LoVo (cell line): Measurements from ENCODE around the gene CEMP1.
"Not testable (repeated sequence)": the region's sequence is repeated elsewhere in the genome, so short reads cannot be mapped to it uniquely, and the experiment has no call there.

Source experiments
- DNase-seq: peaks from one replicate; pipeline ENCODE4 v3.0.0-alpha.2; 2016; ENCODE audit warnings: low spot score

CEMP1 gene

GRCh38 chr16:2535625-2536013 lies 4.4 kb upstream of the CEMP1 start:
- no peak for DNase-seq

DNA sequence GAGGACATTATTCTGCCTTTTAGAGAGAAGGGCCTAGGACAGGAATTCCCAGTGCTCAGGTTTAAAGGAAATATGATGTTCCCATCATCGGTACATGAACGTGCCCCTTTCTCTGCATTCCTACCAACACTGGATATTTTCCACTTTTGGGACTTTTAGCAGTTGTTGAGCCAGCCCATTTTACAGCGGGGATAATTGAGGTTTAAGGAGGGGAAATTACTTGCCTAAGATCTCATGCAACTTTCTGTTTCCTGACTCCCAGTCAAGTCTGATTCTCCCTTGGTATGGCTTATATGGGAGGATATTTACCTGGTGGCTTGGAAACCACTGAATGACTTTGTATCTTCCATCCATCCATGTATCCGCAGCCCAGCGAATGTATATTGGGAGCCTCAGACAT lies 3.1 kb upstream of the CEMP1 start:
- DNase-seq: not testable (repeated sequence)

- DNase-seq: no peak
Measured at GRCh38 chr16:2533912-2534311, 2.7 kb upstream of the CEMP1 start.

DNA sequence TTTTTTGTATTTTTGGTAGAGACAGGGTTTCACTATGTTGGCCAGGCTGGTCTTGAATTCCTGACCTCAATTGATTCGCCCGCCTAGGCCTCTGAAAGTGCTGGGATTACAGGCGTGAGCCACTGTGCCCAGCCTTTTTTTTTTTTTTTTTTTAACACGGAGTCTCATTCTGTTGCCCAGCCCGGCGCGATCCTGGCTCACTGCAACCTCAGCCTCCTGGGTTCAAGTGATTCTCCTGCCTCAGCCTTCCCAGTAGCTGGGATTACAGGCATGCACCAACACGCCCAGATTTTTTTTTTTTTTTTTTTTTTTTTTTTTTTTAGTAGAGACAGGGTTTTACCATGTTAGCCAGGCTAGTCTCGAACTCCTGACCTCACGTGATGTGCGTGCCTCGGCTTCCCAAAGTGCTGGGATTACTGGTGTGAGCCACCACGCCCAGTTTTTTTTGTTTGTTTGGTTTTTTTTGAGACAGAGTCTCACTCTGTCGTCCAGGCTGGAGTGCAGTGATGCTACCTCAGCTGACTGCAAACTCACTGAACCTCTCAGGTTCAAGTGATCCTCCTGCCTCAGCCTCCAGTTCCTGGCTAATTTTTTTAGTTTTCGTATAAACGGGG lies 2.0 kb upstream of the CEMP1 start:
- not testable (repeated sequence) for DNase-seq

- DNase-seq: peak; percentile 86
Measured at GRCh38 chr16:2532494-2533141, 1.4 kb upstream of the CEMP1 start.

GRCh38 chr16:2531696-2532493 lies 687 bp upstream of the CEMP1 start:
- DNase-seq: peak; percentile 97

- DNase-seq: no peak
Measured at GRCh38 chr16:2530629-2531318, 434 bp downstream of the CEMP1 start.

DNA sequence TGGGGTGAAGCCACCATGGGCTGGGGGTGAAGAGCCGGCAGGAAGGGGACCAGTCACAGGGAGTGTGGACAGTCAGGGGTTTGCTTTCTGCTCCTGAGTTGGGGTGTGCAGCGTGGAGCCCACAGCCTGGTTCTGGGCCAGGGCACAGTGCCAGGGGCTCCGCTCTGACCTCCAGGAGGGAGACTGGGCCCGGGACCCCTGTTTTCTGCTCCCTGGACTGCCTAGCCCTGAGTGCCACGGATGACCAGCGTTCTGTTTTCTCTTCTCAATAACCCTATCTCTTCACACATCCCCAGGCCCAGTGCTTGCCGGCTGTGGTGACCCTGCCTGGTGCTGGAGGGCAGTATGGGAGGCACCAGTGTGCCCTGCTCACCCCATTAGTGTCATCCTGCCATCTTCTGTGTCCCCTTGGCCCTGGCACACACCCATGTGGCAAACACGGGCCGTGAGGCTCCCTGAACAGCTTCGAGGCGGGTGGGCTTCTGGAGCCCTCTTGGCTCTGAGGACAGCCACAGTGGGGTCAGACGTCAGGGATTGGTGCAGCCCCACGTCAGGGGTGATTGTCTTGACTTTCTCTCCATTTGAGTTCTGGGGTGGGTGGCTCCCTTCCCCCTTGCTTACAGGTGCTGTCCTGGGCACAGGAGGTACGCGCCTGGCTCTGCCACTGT lies 1.1 kb downstream of the CEMP1 start:
- no peak for DNase-seq

DNA sequence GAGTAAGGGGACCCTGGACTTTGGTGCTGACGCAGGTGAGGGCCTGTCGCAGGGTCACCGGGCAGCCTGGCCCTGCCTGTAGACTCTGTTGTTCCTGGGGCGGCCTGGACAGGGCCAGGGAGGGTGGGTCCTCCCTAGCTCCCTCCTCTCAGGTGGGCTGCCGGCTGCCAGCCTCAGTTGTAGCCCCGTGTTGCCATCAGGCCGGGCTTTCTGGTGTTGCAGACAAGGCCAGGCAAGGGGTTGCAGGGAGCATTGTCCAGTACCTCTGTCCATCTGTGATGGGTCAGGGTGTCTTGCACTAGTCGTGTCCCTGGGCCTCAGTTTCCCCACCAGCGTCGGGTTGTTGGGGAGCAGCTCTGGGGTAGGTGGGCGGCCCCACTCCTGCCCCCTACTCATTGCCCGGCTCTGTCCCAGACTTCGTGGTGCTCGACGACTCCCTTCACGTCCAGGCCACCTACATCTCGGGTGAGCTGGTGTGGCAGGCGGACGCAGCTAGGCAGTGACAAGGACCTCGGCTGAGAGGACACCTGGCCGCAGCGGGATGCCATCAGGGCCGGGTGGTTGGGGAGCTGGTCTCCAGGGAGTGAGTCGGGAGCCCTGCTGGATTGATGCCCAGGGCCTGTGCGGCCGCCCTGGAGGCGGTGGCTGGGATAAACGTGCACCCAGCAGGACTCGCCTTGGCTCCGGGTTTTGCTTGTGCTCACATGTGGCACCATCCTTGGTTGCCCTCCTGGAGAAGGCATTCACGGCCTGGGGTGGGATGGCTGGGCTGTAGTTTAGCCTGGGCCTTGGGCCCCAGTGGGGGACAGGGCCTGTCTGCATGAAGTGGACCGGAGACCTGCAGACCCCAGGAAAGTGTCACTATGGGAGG lies 1.9 kb downstream of the CEMP1 start:
- no peak for DNase-seq

DNA sequence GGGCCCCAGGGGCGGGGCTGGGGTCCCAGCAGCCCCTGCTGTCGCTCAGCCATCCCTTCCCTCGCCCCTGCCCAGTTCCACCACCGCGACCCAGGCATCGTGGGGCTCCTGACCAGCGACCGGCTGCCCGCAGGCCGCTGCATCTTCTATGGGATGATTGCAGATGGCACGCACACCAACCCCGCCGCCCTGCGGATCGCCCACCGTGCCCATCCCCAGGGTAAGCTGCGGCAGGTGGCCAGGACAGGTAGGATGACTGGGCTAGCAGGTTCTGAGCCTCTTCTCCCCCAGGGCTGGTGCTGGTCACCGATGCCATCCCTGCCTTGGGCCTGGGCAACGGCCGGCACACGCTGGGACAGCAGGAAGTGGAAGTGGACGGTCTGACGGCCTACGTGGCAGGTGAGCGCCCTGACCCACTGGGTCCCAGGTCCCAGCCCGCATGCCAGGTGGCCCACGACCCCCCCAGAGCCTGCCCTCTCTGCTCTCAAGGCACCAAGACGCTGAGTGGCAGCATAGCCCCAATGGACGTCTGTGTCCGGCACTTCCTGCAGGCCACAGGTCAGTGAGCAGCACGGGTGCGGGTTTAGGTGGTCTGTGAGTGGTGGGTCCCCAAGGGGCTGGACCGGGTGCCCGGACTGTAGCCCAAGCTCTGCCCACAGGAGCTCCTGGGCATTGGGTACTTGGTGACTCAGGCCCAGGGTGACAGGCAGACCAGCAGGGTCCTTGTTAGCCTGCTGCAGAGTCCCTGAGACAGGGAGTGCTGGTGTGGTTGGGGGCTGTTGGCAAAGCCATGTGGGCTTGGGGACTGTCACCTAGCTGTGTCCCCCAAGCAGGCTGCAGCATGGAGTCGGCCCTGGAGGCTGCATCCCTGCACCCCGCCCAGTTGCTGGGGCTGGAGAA lies 2.8 kb downstream of the CEMP1 start:
- no peak for DNase-seq

GRCh38 chr16:2527784-2528100 lies 3.5 kb downstream of the CEMP1 start:
- DNase-seq: no peak

- no peak for DNase-seq
Measured at GRCh38 chr16:2527071-2527783, 4.0 kb downstream of the CEMP1 start.

- DNase-seq: no peak
Measured at GRCh38 chr16:2526135-2526534, 5.1 kb downstream of the CEMP1 start.

DNA sequence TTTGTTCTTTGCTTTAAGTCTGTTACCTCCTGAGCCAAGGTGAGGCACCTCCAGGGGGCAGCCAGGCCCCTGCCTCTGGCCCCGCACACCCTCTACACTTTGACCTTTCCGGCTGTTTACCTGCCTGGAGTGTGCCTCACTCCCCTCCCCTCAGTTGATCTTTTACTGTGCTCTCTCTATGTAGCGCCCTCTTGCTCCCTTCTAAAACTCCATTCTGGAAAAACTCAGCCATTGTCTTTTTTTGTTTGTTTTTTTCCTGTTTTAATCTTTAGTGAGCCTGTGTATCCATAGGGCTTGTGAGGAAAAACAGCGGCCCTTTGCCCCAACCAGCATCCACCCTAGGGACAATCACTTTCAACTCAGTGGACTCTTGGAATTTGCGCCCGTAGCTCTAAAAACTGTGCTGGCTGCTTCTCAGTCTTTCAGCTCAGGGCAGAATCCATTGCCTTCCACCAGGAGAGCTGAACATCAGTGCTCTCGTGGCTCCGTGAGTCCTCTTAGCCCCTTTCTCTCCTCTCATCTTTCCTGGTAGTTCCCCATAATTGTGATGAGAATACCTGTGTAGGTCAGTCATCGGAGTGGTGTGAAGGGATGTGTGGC lies 6.8 kb downstream of the CEMP1 start:
- DNase-seq: no peak

DNA sequence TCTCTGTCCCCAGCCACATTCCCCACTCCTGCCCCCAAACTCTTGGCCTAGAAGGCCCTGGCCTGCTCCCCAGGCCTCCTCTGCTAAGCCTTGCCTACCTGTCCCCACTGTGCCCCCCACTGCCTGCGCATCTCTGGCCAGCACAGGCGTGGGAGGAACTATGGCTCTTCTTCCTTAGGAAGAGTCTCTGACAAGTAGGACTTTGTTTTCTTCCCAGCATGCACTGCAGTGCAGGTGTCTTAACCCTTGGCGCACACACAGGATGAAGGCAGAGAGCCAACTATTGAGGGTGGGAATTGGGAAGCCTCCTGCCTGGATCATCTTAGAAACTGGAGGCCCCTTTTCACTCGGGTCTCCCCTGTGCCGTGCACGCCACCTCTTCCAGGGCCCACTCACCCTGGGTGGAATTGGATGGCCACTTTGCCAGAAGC lies 7.4 kb downstream of the CEMP1 start:
- DNase-seq: no peak

DNA sequence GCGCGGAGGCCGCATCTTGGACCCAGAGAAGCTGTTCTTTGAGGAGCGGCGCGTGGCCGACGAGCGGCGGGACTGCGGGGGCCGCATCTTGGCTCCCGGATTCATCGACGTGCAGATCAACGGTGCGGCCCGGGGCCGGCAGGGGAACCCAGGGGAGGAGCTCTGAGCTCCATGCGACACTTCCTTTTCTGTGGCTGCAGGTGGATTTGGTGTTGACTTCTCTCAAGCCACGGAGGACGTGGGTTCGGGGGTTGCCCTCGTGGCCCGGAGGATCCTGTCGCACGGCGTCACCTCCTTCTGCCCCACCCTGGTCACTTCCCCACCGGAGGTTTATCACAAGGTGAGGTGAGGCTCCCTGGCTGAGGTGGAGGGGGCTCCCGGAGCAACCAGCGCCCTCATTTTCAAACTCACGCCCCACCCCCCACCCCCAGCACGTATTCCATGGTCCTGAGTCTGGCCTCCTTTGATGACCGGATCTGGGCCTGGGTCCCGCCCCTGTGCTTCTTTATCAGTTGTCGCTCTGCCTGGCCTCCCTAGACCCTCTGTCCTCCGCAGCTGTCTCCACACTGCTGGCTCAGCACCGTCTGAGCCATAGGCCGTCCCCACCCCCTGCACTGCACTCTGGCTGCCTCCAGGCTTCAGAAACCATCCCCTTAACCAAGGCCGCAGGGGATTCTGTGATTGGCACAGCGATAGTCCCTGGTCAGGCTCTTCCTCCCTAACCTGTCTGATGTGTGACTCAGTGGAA lies 10.2 kb downstream of the CEMP1 start:
- no peak for DNase-seq

- peak; percentile 86 for DNase-seq
Measured at GRCh38 chr16:2520097-2520783, 11.0 kb downstream of the CEMP1 start, which contains the start of gene AMDHD2. Gene AMDHD2 (plus strand): TSS chr16:2520371. CDS start chr16:2520459, 88 bp downstream.

DNA sequence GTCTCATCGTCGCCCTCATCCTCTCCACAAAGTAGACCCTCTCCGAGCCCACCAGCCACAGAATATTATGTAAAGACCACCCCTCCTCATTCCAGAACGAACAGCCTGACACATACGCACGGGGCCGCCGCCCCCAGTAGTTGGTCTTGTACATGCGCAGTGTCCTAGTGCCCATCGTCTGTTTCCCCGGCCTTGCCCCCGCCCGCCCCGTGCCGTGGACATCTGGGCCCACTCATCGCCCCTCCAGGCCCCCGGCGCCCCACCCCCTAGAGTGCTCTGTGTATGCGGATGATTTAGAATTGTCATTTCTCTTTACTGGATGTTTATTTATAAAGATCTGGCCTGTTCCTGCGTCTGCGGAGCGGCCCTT lies 11.5 kb downstream of the CEMP1 start:
- no peak for DNase-seq
